Measurements from ENCODE around the gene LAMTOR2. TPM values are rescaled to one million over a fixed set of nuclear protein-coding genes. Genes with fewer than 3 reads are reported as not detected.
A peak's percentile ranks its signal among the peaks of the same experiment; 100 is the strongest.

The LAMTOR2 gene
- total and polyA plus RNA-seq, 9 of the 15 experiments (the other 6 are each of a cell fraction or from before 2014, with no cell fraction given) = 39.0 to 161 (median 74.6) TPM

- TF ChIP-seq REST (IDR thresholded peaks at IDR 0.05; ENCODE audit: borderline replicate concordance) (peak; percentile 50), REST (CRISPR knock-in tag; IDR thresholded peaks at IDR 0.05; ENCODE audit: low read depth) (no peak), OTX1 (CRISPR knock-in tag; IDR thresholded peaks at IDR 0.05) (no peak), ZNF589 (CRISPR knock-in tag; IDR thresholded peaks at IDR 0.05; ENCODE audit: low read depth) (no peak), HES1 (IDR thresholded peaks at IDR 0.05; ENCODE audit: low read depth) (no peak), ZNF217 (CRISPR knock-in tag; IDR thresholded peaks at IDR 0.05) (no peak), STAG1 (CRISPR knock-in tag; IDR thresholded peaks at IDR 0.05; ENCODE audit: borderline replicate concordance) (0 out of 2 replicates have a peak, but pooled peaks have one; percentile 3), FOXM1 (IDR thresholded peaks at IDR 0.05; ENCODE audit: low read depth) (no peak), FOXM1 (CRISPR knock-in tag; IDR thresholded peaks at IDR 0.05; ENCODE audit: low read depth) (no peak), LCOR (CRISPR knock-in tag; IDR thresholded peaks at IDR 0.05) (no peak), SIN3B (IDR thresholded peaks at IDR 0.05; ENCODE audit: low read depth) (no peak), THRAP3 (IDR thresholded peaks at IDR 0.05; ENCODE audit: borderline replicate concordance) (no peak), CREB5 (CRISPR knock-in tag; IDR thresholded peaks at IDR 0.05) (no peak), PURB (CRISPR knock-in tag; IDR thresholded peaks at IDR 0.05; ENCODE audit: low read depth) (no peak), NFE2 (IDR thresholded peaks at IDR 0.05; ENCODE audit: low read depth) (no peak), TFE3 (CRISPR knock-in tag; IDR thresholded peaks at IDR 0.05) (no peak), FOS (IDR thresholded peaks at IDR 0.05; ENCODE audit: extremely low read depth, insufficient read length) (no peak), ZNF263 (CRISPR knock-in tag; IDR thresholded peaks at IDR 0.05; ENCODE audit: borderline replicate concordance) (no peak)
These were observed 28.7 kb upstream of the LAMTOR2 start (continued) for GRCh38 chr1:156025876-156026275.
